Islet of Langerhans (tissue), 1 donor: Measurements from ENCODE around the gene RPRM.
"Not testable (repeated sequence)": the region's sequence is repeated elsewhere in the genome, so short reads cannot be mapped to it uniquely, and the experiment has no call there.

ENCODE experiments used
- FAIRE-seq: peaks from one replicate; lab custom pipeline; 2011; peaks lifted over from hg19 to GRCh38; lab: Jason Lieb, UNC

Gene RPRM

DNA sequence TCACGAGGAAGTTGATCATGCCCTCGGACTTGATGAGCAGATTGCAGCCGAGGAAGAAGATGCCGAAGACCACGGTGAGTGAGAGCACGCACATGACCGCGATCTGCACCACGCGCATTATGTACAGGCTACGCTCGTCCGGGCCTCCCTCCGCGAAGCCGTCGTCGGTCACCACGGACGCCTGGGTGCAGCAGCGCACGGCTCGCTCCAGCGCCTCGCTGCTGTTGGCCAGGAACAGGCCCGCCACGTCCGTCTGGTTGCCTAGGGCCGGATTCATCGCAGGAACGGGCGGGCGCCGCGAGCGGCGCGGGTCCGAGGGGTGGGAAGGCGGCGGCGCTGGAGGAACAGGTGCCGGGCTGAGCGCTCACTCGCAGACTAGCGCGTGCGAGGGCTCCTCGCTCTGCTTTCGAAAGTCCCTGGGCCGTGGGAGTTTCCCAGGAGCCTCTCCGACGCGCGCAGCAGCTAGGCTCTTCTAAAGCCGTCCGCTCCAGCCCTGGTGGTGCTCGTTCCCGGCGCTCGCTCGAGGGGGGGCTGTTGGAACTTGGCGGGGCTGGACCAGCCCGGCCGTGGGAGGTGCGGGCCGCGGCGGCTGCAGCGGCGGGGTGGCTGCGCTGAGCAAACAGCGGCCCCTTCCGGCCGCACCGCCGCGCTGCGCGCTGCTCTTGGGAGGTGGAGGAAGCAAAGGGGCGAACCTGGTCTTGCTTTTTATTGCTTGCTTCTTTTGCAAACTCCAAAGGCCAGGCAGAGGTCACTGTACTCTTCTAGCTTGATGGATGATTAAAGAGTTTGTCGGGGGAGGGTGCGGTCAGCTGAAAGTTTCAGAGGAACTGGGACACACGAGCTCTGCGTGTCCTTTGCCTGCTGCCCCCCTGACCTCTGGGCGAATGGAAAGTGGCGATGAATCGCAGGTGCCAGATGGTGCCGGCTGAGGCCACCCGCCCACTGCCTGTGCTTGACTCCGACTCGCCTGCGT lies at the start of gene RPRM:
Gene RPRM (minus strand): TSS at position 474 of the 973 bp plus-strand sequence. CDS start 197 bp downstream, at position 277.
- FAIRE-seq, result no peak

DNA sequence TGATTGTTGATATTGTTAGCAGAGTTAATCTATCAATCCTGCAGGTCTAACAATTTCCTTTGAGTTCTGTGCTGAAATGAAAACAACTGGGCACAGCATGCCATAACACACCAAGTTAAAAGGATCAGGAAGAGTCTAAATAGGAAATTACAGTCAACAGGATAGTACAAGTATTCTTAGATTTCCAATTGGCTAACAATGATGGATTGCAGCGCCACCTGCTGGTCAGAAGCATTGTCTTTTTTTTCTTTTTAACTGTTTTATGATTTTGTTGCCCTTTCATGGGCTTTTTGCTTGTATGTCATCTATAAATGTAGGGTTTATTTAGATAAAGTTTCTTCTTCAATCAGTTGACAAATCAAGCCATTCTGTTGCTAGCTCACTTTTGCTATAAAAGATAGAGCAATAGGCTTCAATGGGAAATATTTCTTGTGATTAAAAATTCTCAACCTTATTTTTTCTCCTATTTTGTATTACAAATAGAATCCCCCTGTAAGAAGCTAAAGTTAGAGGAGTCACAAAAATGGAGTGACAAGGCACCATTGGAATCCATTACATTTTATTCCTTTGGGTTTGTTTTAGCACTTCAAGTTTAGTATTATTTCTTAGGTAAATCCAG lies 40.8 kb upstream of the RPRM start:
- FAIRE-seq, result peak; percentile 95

DNA sequence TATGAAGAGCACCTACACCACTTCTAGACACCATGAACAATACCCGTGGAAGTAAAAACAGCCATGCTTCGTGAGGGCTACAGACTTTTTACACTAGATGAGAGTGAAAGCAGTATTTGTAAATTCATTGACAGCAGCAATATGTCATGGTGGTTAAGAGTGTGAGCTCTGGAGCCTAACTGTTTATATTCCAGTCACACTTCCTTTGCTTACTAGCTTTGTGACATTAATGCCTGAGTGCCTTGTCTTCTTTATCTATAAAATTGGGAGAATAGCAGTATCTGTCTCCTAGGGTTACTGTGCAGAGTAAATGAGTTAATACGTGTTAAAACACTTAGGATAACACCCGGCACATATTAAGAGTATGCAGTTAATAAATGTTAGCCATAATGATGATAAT lies 33.8 kb upstream of the RPRM start:
- no peak for FAIRE-seq

GRCh38 chr2:153510996-153511395 lies 32.4 kb upstream of the RPRM start:
- FAIRE-seq, result no peak

DNA sequence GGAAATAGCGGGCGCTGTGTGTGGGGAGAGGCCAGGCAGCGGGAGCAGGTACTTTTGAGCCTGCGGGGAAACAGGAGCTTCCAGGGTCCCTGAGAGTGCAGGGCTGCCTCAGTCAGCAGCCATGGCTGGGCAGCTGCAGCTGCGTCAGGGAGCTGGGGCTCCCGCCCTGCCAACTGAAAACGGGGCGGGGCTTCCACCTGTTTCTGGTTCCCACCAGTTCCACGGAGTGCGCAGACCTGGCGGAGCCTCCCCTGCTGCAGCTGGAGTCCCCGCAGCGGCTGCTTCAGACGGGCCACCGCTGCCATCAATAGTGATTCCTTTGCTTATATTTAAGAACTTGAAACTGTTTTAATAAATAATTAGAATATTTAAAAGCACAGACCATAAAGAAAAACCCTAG lies 30.6 kb upstream of the RPRM start:
- FAIRE-seq, result no peak

GRCh38 chr2:153506499-153506898 lies 27.9 kb upstream of the RPRM start:
- FAIRE-seq, result not testable (repeated sequence)

- FAIRE-seq, result no peak
Measured at GRCh38 chr2:153499439-153499838, 20.9 kb upstream of the RPRM start.

GRCh38 chr2:153497938-153498629 lies 19.5 kb upstream of the RPRM start:
- FAIRE-seq, result no peak

- no peak for FAIRE-seq
Measured at GRCh38 chr2:153495725-153496124, 17.2 kb upstream of the RPRM start.

DNA sequence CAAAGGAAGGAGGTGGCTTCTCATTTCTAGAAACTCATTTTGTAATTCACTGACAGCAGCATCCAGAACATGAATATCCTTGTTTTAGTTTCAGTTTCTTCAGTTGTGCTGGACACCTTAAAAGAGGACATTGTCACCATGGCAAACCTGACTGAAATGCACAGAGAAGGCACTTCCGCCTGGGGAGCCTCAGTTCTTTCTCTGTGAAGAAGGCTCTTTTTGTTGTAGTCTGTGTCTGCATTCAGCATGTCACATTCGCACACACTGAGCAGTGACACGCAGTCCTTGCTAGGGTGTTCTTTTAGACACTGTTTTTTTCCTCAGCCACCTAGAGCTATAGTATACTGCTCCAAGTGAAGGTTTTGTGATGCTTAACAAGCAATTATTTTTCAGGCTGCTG lies 9.5 kb upstream of the RPRM start:
- FAIRE-seq, result no peak

DNA sequence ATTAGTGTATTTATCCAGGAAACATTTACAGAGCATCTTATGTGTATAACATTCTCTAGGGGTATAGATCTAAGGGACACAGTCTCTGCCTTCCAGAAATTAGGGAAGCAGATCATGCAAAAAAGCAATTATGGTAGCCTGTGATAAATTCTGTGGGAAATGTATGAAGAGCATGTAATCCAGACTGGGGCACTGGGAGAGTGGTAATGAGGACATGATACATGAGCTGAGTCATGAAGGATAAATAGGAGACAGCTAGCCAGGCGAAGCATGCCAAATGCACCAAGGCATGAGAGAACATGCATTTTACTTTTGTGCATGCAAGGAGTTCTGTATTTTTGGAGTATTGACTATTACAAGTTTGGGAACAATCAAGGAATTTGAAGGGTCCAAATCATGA lies 8.9 kb upstream of the RPRM start:
- no peak for FAIRE-seq

DNA sequence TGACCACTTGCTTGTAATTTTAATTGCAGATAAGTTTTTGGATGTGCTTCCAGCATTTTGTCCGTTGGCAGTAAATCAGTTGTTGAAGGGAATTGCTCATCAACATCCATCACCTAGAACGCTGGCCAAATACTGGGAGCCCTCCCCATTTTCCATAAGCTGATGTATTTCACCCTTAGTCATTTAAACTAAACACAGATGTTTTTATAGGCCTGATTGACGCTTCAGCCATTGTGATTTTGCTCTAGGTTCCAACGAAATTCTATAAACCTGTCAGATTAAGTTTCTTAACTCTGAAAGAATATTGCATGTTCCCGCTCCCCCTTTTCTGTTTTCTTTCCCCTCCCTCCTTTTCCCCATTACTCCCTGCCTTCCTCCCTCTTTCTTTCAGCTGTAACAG lies 1.0 kb upstream of the RPRM start:
- no peak for FAIRE-seq

DNA sequence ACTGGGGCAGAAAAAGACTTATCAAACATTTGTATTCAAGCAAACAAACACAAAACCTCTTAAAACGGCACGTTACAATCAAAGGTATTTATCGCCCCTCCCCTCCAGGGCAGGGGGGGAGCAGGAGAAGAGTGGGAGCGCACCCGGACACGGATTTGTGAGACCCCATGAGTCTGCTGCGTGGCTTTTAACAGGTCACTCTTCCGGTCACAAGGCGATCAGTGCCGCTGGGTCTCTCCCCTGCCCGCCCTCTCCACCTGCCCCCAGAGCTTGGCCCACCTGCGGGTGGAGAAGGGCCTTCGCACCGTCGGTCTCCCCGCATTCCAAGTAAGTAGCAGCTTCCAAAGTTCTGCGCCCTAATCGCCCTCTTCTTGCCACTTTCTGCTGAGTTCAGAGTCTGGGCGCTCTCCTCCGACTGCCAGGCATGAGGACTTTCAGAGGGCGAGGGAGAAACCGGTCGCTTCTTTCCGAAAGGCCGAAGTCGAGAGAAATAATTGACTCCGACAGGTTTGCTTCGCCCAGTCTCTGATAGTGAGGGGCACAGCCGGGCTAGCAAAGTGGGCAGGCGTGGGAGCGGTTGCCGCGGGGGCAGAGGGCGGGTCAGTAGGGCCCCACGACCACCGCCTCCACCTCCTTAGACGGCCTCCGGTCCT lies 800 bp downstream of the RPRM start:
- FAIRE-seq, result no peak

DNA sequence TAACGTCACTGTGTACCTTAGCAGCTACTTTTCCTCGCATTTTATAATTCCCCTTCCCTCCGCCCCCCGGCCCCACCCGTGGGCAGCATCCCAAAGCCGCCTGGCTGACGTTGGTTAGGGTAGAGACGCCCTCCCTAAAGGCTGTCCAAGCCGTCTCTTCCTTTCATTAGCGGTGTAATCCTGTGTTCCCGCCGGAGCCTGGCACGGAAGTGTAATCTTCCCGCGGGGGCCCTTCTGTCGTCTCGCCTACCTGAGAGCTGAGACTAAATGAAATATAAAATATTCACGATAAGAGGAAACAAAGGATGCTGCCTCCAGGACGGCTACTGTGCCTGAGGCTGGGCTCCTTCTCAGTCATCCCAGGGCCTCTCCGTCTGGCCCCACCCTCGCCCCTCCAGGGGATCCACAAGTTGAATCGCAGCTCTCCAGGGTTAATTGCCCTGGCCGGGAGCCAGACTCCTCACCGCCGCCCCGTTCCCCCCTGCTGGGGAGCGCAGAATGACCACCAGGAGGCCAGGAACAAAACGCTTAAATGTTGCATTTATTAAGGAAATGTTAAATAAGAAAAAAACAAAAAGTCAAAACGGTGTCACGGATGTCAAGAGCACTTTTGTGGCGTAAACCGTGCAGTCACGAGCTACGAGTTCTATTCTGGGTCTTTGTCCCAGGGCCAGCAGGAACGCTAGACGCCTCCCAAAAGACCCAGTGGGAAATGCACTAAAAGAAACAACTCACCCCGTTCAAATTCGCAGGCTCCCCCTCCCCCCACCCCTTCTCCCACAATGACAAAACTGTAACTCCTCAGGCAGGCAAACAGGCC lies 1.5 kb downstream of the RPRM start:
- FAIRE-seq, result no peak

DNA sequence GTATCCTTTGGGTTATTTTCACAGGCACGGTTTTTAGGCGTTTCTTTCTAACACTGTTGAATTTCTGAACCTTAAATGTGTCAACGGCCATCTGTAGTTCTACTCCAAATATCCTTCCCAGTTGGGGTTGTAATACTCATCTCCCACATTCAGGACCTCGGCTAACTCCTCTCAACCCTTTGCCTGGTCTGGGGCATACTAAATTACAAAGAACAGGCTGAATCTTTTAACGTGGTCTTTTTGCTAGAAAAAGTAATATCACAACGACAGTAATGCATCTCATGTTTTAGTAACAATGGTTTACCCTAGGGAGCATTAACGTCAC lies 2.1 kb downstream of the RPRM start:
- no peak for FAIRE-seq

GRCh38 chr2:153474876-153475435 lies 3.6 kb downstream of the RPRM start:
- no peak for FAIRE-seq

GRCh38 chr2:153474407-153474806 lies 4.2 kb downstream of the RPRM start:
- FAIRE-seq, result no peak

GRCh38 chr2:153470867-153471266 lies 7.7 kb downstream of the RPRM start:
- FAIRE-seq, result no peak

- no peak for FAIRE-seq
Measured at GRCh38 chr2:153464395-153464794, 14.2 kb downstream of the RPRM start.

DNA sequence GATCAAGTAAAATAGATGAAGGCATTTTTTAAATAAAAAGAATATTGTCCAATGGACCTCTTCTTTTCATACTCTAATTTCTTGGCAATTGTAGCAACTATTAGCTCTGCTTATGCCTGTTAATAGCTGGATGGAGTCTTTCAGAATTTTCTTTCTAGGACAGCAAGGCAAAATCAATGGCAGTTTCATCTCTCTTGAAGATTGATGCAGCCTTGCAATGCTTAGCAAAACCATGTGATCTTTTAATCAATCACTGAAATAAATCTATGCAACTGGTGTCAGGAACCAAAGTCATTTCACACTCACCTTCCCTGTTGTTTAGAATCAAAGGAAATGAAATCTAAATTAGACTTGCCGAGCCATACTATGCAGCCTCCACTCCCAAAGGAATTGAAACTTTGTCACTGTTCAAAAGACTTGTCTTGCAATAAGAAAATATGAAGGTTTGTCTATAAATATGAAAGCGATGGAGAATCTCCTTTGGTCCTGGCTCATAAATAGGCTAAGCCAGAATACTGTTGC lies 16.2 kb downstream of the RPRM start:
- no peak for FAIRE-seq

DNA sequence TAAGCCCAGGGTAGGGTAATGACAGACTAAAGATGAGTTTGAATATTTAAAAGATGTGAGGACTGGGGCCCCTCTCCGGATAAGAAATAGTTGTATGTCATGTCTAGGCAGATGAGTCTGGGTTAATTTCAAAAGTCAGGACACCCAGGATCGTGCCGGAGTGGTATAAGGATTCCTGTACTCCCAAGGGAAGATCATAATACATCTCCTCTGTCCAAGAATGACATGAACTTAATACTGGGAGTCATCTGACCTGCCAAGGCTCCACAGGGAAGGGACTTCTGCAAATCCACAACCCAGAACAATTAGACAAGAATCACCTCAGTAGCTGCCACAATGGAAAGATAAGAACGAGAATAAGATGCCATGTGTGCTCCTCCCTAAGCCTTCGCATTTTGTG lies 17.1 kb downstream of the RPRM start:
- FAIRE-seq, result no peak
